Prostate gland (tissue), 2 donors: ENCODE results near the gene TEX14. TPM values are rescaled to one million over a fixed set of nuclear protein-coding genes. Genes with fewer than 3 reads are reported as not detected.
"Not testable (repeated sequence)": the region's sequence is repeated elsewhere in the genome, so short reads cannot be mapped to it uniquely, and the experiment has no call there.

ENCODE experiments used
- DNase-seq: peaks from one replicate; pipeline ENCODE4 v3.0.0-alpha.2; 2019; ENCODE audit warnings: low spot score
- H3K27ac ChIP-seq, 2 donors: fragments of 200-600 bp; sonication (generic); 2 replicates each; pipeline ENCODE4 v1.5.1; 2017 to 2019
- H3K27me3 ChIP-seq: fragments of 200-600 bp; sonication (generic); replicated peaks from 2 replicates; pipeline ENCODE4 v1.5.1; 2019; ENCODE audit not compliant: insufficient read depth
- H3K36me3 ChIP-seq, 2 donors: fragments of 200-600 bp; sonication (generic); 1 replicate in 1 of 2; 2 replicates in 1 of 2; pipeline versions ENCODE4 v1.5.1 to v1.8.1; 2017 to 2019
- H3K4me1 ChIP-seq: fragments of 200-600 bp; sonication (generic); replicated peaks from 2 replicates; pipeline ENCODE4 v1.5.1; 2019
- H3K4me3 ChIP-seq, 2 donors: fragments of 200-600 bp; sonication (generic); 2 replicates each; pipeline ENCODE4 v1.5.1; 2017 to 2019
- H3K9me3 ChIP-seq: fragments of 200-600 bp; sonication (generic); 2 replicates; pipeline ENCODE4 v1.5.1; 2017
- CTCF ChIP-seq, 4 experiments: fragments of 200-600 bp in 2 of 4; fragments of 450-650 bp in 2 of 4; sonication (generic) in 2 of 4; IDR thresholded peaks; 1 replicate in 3 of 4; 2 replicates in 1 of 4; pipeline ENCODE4 v1.5.1; 2016 to 2019; ENCODE audit warnings: antibody characterized with exemption in 4 of 4, mild to moderate bottlenecking in 2 of 4, moderate library complexity in 2 of 4
- POLR2A ChIP-seq: fragments of 450-650 bp; IDR thresholded peaks from one replicate; pipeline ENCODE4 v1.6.1; 2016; ENCODE audit warnings: antibody characterized with exemption, mild to moderate bottlenecking
- POLR2AphosphoS5 ChIP-seq: sonication (generic); formaldehyde crosslinking; IDR thresholded peaks from one replicate; pipeline ENCODE4 v1.6.1; 2017; ENCODE audit warnings: antibody characterized with exemption
- WGBS: methylation state at CpG from one replicate; pipeline ENCODE4 v1.1.5; 2018; 5-methylcytosine and 5-hydroxymethylcytosine counted together
- intact Hi-C: fragments of 100-400 bp; cut with DNase I; formaldehyde crosslinking; loops from one replicate; pipeline ENCODE4 v1.14.2; 2022
- total RNA-seq, 2 donors: library from RNA; depleted of rRNA; stranded (reverse); fragments of >200 nt; gene quantifications; one replicate each; pipeline ENCODE4 v1.1.0, GENCODE V29; 2016

The TEX14 gene
- total RNA-seq, 2 donors from 2014 or later, result 0.50 to 14.3 TPM

DNA sequence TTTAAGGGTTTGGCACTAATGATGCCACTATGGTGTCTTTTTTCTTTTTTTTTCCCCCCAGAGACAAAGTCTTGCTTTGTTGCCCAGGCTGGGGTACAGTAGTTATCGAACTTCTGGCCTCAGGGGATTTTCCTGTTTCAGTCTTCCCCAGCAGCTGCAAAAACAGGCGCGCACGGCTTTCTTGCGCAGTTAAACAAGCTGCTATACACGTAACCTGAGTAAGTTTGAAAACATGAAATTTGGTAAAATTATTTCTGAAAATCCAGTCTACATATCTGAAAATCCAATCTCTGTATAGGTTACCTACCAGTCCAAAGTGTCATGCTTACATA lies 11.8 kb downstream of the TEX14 start:
- 79% methylated on average over 6 of the region's 6 CpGs for WGBS
- intact Hi-C loops, result no loop called here
- Histone ChIP-seq H3K4me3 (no peak overlapping the region), H3K27me3 (no peaks in the 10 kb centered on the region), H3K36me3 (no peaks in the 10 kb centered on the region), H3K27ac (no peak overlapping the region), H3K4me1 (no peaks in the 10 kb centered on the region), H3K9me3 (no peaks in the 10 kb centered on the region)
- DNase-seq, result no peak
- TF ChIP-seq CTCF (IDR thresholded peaks at IDR 0.05) (no peak), POLR2AphosphoS5 (no peak), POLR2A (no peak)

GRCh38 chr17:58679263-58680037 lies 12.4 kb downstream of the TEX14 start:
- 61% methylated on average over 12 of the region's 12 CpGs for WGBS
- H3K4me1 ChIP-seq, result no peaks in the 10 kb centered on the region
- no peak overlapping the region for H3K4me3 ChIP-seq
- intact Hi-C loops, result no loop called here
- H3K27me3 ChIP-seq, result no peaks in the 10 kb centered on the region
- TF ChIP-seq POLR2AphosphoS5, result no peak
- TF ChIP-seq CTCF (IDR thresholded peaks at IDR 0.05), result no peak
- TF ChIP-seq POLR2A, result no peak
- H3K36me3 ChIP-seq, result no peaks in the 10 kb centered on the region
- no peak for DNase-seq
- H3K27ac ChIP-seq, result no peak overlapping the region
- no peaks in the 10 kb centered on the region for H3K9me3 ChIP-seq

GRCh38 chr17:58678287-58678686 lies 13.6 kb downstream of the TEX14 start:
- H3K36me3 ChIP-seq, H3K27ac ChIP-seq, H3K9me3 ChIP-seq, intact Hi-C loops, DNase-seq, H3K4me1 ChIP-seq, H3K27me3 ChIP-seq, H3K4me3 ChIP-seq: not testable (repeated sequence)
- 84% methylated on average over 5 of the region's 5 CpGs for WGBS

GRCh38 chr17:58677194-58677880 lies 14.5 kb downstream of the TEX14 start:
- no peak for DNase-seq

DNA sequence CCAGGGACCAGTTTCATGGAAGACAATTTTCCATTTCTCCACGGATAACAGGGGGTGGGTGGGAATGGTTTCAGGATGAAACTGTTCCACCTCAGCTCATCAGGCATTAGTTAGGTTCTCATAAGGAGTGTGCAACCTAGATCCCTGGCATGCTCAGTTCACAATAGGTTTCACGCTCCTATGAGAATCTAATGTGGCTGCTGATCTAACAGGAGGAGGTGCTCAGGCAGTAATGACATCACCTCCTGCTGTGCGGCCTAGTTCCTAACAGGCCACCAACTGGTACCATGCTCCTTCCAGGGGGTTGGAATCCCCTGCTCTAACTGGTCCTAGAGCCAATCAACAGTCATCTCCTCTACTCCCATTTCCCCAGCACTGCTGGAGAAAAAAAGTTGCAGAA lies 19.9 kb downstream of the TEX14 start:
- H3K4me3 ChIP-seq, result no peak overlapping the region
- H3K4me1 ChIP-seq, result no peaks in the 10 kb centered on the region
- no peaks in the 10 kb centered on the region for H3K27me3 ChIP-seq
- no peak for DNase-seq
- no peaks in the 10 kb centered on the region for H3K9me3 ChIP-seq
- no peak for TF ChIP-seq POLR2AphosphoS5
- no peak for TF ChIP-seq POLR2A
- no peak for TF ChIP-seq CTCF (IDR thresholded peaks at IDR 0.05)
- H3K36me3 ChIP-seq, result no peaks in the 10 kb centered on the region
- no peak overlapping the region for H3K27ac ChIP-seq
- intact Hi-C loops, result no loop called here
- 83% methylated on average over 3 of the region's 3 CpGs for WGBS

More at GRCh38 chr17:58677194-58677880, 14.5 kb downstream of the TEX14 start:
- Histone ChIP-seq H3K36me3 (no peaks in the 10 kb centered on the region), H3K4me1 (no peaks in the 10 kb centered on the region), H3K9me3 (no peaks in the 10 kb centered on the region), H3K27ac (no peak overlapping the region), H3K27me3 (no peaks in the 10 kb centered on the region), H3K4me3 (no peak overlapping the region)
- TF ChIP-seq CTCF (IDR thresholded peaks at IDR 0.05) (no peak), POLR2AphosphoS5 (no peak), POLR2A (no peak)
- 75% methylated on average over 4 of the region's 4 CpGs for WGBS
- intact Hi-C loops, result no loop called here
